ENCODE results near the gene ZNF462.

DNA sequence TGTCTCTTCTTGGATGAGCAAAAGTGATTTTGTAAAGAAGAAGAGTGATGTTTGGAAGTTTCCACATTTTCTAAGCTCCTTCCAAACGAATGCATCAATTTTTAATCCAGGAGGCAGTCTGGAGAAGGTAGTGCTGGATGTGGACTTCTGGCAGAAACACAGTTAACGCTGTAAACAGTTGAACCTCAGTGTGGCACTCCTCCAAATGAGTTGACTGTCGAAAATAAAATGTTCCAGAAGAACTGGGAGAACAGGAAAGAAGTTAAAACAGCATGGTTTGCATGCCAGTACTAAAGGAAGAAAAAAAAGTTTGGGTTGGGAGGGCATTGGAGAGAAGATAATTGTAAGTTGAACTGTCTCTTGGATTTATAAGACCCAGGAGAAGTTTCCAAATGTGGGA lies 6.5 kb downstream of the ZNF462 start:
- no peak for TF ChIP-seq CTCF (IDR thresholded peaks at IDR 0.05; ENCODE audit: low read depth, low read length)
- no peak for TF ChIP-seq POLR2A (IDR thresholded peaks at IDR 0.05; ENCODE audit: extremely low read depth, insufficient read length)
- no peak for TF ChIP-seq MYC (IDR thresholded peaks at IDR 0.05; ENCODE audit: low read depth, low read length)
- TF ChIP-seq MAX (IDR thresholded peaks at IDR 0.05; ENCODE audit: low read depth, low read length): no peak

Data from NB4 (cell line).